Esophagus squamous epithelium (tissue), 5 donors: ENCODE results near the gene RGL1. TPM values are rescaled to one million over a fixed set of nuclear protein-coding genes. Genes with fewer than 3 reads are reported as not detected.

Experiments used
- DNase-seq: peaks from one replicate; lab custom pipeline; 2025; lab: John Stamatoyannopoulos, UW
- H3K27ac ChIP-seq, 4 donors: fragments of 200-600 bp; sonication (generic); one replicate each; pipeline ENCODE4 v1.5.1; 2016 to 2019; ENCODE audit warnings: mild to moderate bottlenecking in 1 of 4
- H3K27me3 ChIP-seq, 4 donors: fragments of 200-600 bp; sonication (generic); 1 replicate in 3 of 4; 2 replicates in 1 of 4; pipeline versions ENCODE4 v1.5.1 to v1.6.0; 2017 to 2021; ENCODE audit warnings: antibody characterized with exemption in 1 of 4
- H3K36me3 ChIP-seq, 3 donors: fragments of 200-600 bp; sonication (generic); one replicate each; pipeline ENCODE4 v1.5.1; 2016 to 2019
- H3K4me1 ChIP-seq, 3 donors: fragments of 200-600 bp; sonication (generic); one replicate each; pipeline ENCODE4 v1.5.1; 2017 to 2019
- H3K4me3 ChIP-seq, 4 donors: fragments of 200-600 bp; sonication (generic); 1 replicate in 3 of 4; 2 replicates in 1 of 4; pipeline ENCODE4 v1.5.1; 2016 to 2019; ENCODE audit warnings: mild to moderate bottlenecking in 2 of 4, moderate library complexity in 1 of 4
- H3K9me3 ChIP-seq, 3 donors: fragments of 200-600 bp; sonication (generic); one replicate each; pipeline ENCODE4 v1.5.1; 2016 to 2019
- POLR2A ChIP-seq, 4 donors: fragments of 450-650 bp; IDR thresholded peaks; one replicate each; pipeline ENCODE4 v1.6.1; 2017; ENCODE audit warnings: antibody characterized with exemption in 4 of 4, mild to moderate bottlenecking in 4 of 4, moderate library complexity in 3 of 4
- WGBS, 2 donors: methylation state at CpG; one replicate each; pipeline ENCODE4 v1.1.5; 2018; 5-methylcytosine and 5-hydroxymethylcytosine counted together
- intact Hi-C: fragments of 100-400 bp; cut with DNase I; formaldehyde crosslinking; loops from one replicate; pipeline ENCODE4 v1.15.0; 2022
- total RNA-seq, 4 donors: library from RNA; depleted of rRNA; stranded (reverse); fragments of >200 nt; gene quantifications; one replicate each; pipeline ENCODE4 v1.1.0, GENCODE V29; 2016
- TF ChIP-seq, protein P1 (sequence below), 6 experiments: fragments of 450-650 bp in 4 of 6; fragments of 200-600 bp in 2 of 6; sonication (generic) in 2 of 6; IDR thresholded peaks; one replicate each; pipeline ENCODE4 v1.5.1; 2016 to 2019; ENCODE audit warnings: antibody characterized with exemption in 6 of 6, mild to moderate bottlenecking in 4 of 6, moderate library complexity in 4 of 6
- donor health status: DM: yes; HTN: yes; CAD: no.

RGL1 gene
- total RNA-seq, 4 donors from 2014 or later, result 2.3 to 16.0 (median 5.7) TPM

GRCh38 chr1:183778568-183779433 lies 26.1 kb upstream of the RGL1 start:
- Histone ChIP-seq H3K4me1 (peaks cover 0 to 27% (median 3%) of the 10 kb centered on the region in 3 donors), H3K9me3 (peaks cover 0 to 13% (median 6%) of the 10 kb centered on the region in 3 donors), H3K27me3 (no peaks in the 10 kb centered on the region), H3K36me3 (no peaks in the 10 kb centered on the region), H3K27ac (no peak overlapping the region), H3K4me3 (no peak overlapping the region)
- WGBS, 2 donors, result 30 to 50% methylated on average over 4 of the region's 4 CpGs
- TF ChIP-seq, protein P1, sequence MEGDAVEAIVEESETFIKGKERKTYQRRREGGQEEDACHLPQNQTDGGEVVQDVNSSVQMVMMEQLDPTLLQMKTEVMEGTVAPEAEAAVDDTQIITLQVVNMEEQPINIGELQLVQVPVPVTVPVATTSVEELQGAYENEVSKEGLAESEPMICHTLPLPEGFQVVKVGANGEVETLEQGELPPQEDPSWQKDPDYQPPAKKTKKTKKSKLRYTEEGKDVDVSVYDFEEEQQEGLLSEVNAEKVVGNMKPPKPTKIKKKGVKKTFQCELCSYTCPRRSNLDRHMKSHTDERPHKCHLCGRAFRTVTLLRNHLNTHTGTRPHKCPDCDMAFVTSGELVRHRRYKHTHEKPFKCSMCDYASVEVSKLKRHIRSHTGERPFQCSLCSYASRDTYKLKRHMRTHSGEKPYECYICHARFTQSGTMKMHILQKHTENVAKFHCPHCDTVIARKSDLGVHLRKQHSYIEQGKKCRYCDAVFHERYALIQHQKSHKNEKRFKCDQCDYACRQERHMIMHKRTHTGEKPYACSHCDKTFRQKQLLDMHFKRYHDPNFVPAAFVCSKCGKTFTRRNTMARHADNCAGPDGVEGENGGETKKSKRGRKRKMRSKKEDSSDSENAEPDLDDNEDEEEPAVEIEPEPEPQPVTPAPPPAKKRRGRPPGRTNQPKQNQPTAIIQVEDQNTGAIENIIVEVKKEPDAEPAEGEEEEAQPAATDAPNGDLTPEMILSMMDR (IDR thresholded peaks at IDR 0.05), result no peak
- TF ChIP-seq POLR2A (IDR thresholded peaks at IDR 0.05), result no peak
- intact Hi-C loops, result no loop called here
- DNase-seq, result no peak

GRCh38 chr1:183780159-183780558 lies 24.8 kb upstream of the RGL1 start:
- Histone ChIP-seq H3K9me3 (peaks cover 0 to 4% (median 0%) of the 10 kb centered on the region in 3 donors), H3K27me3 (no peaks in the 10 kb centered on the region), H3K4me1 (peaks cover 0 to 38% (median 6%) of the 10 kb centered on the region in 3 donors), H3K4me3 (no peak overlapping the region), H3K36me3 (no peaks in the 10 kb centered on the region), H3K27ac (no peak overlapping the region)
- TF ChIP-seq POLR2A (IDR thresholded peaks at IDR 0.05), result no peak
- TF ChIP-seq, protein P1 (IDR thresholded peaks at IDR 0.05), result no peak
- no peak for DNase-seq
- WGBS, 2 donors, result 72 to 94% methylated on average over 2 of the region's 2 CpGs
- intact Hi-C loops, result no loop called here

- no peak overlapping the region for H3K27ac ChIP-seq
- WGBS, 2 donors, result 90 to 95% methylated on average over 2 of the region's 2 CpGs
- no peaks in the 10 kb centered on the region for H3K36me3 ChIP-seq
- intact Hi-C loops, result no loop called here
- peaks cover 0 to 38% (median 6%) of the 10 kb centered on the region in 3 donors for H3K4me1 ChIP-seq
- no peak for DNase-seq
- no peak for TF ChIP-seq POLR2A (IDR thresholded peaks at IDR 0.05)
- TF ChIP-seq, protein P1 (IDR thresholded peaks at IDR 0.05), result no peak
- H3K27me3 ChIP-seq, result no peaks in the 10 kb centered on the region
- H3K9me3 ChIP-seq, result no peaks in the 10 kb centered on the region
- no peak overlapping the region for H3K4me3 ChIP-seq
Measured at GRCh38 chr1:183780757-183781156, 24.2 kb upstream of the RGL1 start.

GRCh38 chr1:183783342-183783741 lies 21.6 kb upstream of the RGL1 start:
- H3K4me3 ChIP-seq, result no peak overlapping the region
- intact Hi-C loops, result no loop called here
- DNase-seq, result no peak
- no peak overlapping the region for H3K27ac ChIP-seq
- no peaks in the 10 kb centered on the region for H3K9me3 ChIP-seq
- H3K4me1 ChIP-seq, result peaks cover 0 to 27% (median 6%) of the 10 kb centered on the region in 3 donors
- no peaks in the 10 kb centered on the region for H3K36me3 ChIP-seq
- no peaks in the 10 kb centered on the region for H3K27me3 ChIP-seq
- TF ChIP-seq POLR2A (IDR thresholded peaks at IDR 0.05), result no peak
- TF ChIP-seq, protein P1 (IDR thresholded peaks at IDR 0.05), result no peak
